Fibroblast of the conjunctiva (primary cell): ENCODE results near the gene EMP3.

ENCODE experiments used
- DNase-seq: peaks from one replicate; pipeline ENCODE4 v3.0.0-alpha.2; 2010; ENCODE audit warnings: low read depth

EMP3 gene

GRCh38 chr19:48318286-48318987 is 6.9 kb upstream of the EMP3 start:
- no peak for DNase-seq

DNA sequence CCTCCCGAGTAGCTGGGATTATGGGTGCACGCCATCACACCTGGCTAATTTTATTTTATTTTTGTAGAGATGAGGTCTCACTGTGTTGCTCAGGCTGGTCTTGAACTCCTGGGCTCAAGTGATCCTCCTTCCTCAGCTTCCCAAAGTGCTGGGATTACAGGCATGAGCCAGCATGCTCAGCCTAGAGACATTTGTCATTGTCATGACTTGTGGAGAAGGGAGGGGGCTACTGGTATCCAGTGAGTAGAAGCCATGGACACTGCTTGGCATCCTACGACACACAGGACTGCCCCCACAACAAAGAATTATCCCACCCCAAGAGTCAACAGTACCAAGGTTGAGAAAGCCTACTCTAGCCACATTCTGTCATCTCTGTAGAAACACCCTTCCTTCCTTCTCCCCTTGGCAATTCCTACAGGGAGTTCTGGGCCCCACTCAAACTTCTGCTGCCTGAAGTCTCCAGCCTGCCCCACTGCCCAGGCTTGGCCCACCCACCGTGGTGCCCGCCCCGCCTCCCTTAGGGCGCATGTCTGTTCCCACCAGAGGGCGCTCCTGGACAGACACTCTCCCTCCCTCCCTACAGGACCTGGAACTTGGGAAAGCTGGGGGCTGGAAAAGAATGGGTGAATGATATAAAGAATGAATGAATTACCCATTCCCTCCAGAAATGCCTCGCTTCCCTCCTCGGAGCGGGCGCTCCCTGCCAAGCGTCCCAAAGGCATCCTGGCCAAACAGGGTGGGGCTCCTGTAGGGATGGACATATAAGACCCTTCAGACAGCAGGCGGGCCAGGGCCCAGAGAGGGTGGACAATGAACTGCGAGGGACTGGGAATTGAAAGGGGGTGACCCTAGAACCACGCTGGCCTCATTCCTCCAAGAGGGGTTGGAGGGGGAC is 5.5 kb upstream of the EMP3 start:
- DNase-seq, result peak; percentile 58

GRCh38 chr19:48321372-48321621 is 4.1 kb upstream of the EMP3 start:
- peak; percentile 81 for DNase-seq

DNA sequence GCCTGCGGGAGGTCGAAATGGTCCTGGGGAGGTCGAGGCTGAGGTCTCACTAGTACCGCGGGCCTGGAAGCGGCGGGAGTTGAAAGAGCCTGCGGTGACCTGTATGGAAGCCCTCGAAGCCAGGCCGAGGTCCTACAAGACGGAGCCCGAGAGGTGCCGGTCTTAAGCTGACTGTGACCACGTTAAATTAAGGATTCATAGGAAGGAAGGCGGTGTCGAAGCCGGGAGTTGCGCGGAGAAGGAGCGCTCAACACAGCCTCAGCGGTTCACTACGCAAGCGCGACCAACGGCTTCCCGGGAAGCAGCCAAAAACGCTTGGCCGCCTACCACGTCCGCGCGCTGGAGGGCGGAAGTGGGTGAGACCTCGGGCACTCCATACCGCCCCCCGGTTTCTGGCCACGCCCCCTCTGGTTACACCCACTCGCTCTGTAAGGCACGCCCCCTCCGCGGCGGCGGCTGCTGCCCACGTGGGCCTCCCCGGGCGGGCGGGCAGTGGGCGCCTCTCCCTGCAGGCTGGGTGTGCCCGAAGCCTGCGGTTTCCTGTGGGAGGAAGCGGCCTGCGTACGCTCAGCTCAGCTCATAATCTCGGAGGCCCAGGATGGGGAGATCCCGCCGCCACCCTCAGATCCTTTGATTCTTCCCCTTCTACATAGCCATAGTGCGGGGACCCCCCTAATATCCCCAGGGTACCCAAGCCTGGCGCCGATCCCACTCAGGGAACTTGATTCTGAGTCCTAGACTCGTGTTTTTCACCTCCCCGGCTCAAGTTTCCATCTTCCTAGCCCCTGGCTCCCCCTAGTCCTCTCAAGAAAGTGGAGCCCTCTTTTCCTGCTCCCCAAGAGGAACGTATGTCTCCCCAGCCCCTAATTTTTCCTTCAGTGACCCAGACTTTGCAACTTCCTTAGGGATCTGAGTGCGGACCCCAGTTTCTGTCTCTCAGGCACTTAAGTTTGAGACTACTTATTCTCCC is 3.4 kb upstream of the EMP3 start:
- peak; percentile 99 for DNase-seq

DNA sequence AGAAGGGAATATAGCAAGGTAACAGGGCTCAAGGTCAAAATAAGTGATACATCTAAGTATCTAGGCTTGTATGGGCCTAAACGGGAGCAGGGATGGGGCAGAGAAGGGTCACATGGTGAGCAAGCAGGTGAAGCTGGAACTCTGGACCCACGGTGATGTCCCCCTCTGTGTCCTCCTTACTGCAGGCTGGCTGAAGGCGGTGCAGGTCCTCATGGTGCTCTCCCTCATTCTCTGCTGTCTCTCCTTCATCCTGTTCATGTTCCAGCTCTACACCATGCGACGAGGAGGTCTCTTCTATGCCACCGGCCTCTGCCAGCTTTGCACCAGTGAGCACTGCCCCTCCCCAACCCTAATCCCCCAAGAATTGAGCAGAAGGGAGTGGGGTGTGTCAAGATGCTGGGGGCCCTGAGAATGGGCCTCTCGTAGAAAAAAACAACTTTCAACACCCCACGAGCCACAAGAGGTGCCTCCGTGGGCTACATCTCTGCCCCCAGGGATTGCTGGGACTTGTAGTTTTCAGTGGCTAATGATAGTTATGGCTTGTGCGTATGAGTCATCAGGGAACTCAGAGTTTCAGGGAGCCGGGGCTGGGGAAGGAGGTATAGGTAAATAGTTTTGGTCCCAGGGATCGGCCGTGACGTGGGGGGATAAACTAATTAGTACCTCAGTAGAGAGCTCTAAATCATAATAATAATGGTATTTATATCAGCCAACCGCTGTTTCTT is 4.0 kb downstream of the EMP3 start:
- no peak for DNase-seq

- no peak for DNase-seq
Observed at GRCh38 chr19:48330012-48330681, 4.8 kb downstream of the EMP3 start.

GRCh38 chr19:48332351-48332661 is 7.0 kb downstream of the EMP3 start:
- DNase-seq, result no peak

- peak; percentile 98 for DNase-seq
Observed at GRCh38 chr19:48332662-48333466, 7.5 kb downstream of the EMP3 start.

DNA sequence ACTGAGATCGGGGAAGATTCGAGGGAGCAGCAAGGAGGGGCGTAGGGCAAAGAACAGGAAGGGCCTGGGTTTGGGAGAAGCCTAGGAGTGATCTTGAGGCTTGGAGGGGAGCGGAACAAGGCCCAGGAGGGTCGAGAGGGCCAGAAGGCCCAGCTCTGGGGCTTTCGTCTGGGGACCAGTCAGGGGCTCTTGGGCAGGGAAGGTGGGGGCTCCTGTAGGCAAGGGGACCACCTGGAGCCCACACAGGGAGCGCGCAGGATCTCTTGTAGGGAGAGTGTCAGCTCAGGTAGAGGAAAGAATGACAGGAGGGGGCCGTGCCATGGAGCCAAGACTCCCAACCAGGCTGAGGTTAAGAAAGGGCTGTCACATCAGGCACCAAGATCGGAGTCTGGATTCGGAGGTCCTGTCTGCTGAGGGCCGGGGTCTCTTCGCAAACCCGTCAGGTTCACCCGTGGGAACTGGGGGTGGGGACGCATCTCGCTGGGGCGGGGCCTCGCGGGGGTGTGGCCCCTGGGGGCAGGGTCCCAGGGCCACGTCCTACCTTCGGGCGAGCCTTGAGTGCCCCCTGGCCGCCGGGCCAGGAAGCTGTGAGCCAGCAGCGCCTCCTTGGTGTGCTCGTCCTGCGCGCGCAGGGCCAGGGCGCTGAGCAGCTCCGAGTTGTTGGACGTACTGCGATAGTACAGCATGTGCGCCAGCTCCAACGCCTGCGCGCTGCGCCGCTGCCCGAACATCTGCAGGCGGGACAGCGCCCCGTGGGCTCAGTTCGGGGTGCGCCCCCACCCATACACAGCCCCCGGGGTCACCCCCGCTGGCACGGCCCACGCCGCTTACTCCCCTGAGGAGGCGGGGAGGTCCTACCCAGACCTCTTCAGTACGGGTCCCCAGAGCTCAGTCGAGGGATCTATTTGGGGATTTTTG is 8.4 kb downstream of the EMP3 start:
- DNase-seq, result peak; percentile 92

DNA sequence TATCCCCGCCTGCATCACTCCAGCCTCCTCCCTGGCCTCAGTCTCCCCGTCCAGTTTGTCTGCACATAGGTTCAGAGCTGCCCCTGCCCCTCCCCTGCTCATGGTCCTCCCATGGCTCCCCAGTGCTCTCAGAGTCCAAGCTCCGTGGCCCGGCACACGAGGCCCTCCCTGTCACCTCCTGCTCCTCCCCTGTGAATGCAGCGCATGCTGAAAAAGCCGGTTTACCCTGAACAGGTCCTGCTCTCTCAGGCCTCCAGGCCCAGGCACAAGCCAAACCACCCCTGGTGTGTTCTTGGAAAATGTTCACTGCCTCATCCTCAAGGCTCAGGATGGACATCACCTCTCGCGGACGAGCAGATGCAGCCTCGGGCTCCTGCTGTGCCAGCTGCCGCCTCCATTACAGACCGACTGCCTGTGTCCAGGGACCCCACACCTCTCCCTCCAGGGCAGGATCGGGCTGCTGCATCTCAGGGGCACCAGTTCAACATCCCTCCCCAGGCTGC is 13.0 kb downstream of the EMP3 start:
- no peak for DNase-seq

DNA sequence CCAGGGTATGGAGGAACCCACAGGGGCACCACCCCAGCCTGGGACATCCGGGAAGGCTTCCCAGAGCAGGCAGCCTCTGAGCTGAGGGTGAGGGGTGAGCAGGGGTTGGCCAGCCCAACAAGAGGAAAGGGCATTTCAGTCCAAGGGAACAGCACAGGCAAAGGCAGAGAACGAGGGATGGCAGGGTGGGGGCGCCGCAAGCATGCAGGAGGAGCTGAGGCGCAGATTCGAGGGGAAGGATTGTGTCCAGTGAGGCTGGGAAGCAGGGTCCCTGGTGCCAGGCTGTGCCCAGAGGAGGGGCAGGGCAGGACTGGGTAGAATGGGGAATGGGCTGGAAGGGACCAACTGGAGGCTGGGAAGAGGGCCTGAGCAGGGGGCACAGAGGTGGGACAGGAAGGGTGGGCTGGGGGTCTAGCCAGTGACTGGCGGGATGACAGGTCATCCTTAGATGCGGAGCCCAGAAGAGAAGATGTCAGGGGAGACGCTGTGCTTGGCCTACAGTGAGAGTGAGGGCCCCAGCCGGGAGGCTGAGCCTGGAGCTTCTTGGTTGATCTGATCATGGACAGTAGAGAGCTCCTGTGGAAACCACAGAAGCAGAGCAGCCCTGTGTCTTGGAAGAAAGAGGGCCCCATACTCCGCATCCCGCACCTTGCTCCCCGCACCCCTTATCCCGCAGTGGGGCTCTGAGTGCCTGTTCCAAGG is 13.6 kb downstream of the EMP3 start:
- DNase-seq, result no peak

- DNase-seq, result no peak
Observed at GRCh38 chr19:48340995-48341394, 15.6 kb downstream of the EMP3 start.

DNA sequence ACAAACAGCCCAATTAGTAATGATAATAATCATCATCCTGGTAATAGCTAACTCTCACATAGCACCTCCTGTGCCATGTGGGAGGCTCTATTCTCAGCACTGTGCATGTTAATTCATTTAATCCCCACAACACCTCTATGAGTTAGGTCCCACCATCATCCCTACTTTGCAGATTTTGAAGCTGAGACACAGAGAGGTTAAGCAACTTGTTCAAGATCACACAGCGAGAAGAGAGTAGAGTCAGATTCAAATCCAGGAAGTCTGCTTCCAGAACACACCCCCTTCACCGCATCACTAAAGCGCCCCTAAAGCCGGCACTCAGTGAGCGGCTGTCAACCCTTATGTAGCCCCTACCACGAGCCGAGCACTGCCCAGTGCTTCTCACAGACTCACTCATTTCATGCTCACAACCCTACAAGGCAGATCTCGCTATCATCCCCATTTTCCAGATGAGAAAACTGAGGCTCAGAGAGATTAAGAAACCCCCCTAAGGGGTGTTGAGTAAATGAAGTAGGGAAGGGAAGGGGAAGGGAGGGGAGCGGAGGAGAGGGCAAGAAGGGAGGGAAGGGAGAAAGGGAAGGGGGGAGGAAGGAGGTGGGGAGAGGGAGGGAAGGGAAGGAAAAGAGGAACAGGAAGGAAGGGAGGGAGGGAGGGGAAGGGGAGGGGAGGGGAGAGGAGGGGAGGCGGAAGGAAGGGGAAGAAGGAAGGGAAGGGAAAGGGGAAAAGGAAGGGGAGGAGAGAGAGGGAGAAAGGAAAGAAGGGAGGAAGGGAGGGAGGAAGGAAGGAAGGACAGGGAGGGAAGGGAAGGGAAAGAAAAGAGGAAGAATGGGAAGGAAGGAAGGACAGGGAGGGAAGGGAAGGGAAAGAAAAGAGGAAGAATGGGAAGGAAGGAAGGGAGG is 16.4 kb downstream of the EMP3 start:
- no peak for DNase-seq

DNA sequence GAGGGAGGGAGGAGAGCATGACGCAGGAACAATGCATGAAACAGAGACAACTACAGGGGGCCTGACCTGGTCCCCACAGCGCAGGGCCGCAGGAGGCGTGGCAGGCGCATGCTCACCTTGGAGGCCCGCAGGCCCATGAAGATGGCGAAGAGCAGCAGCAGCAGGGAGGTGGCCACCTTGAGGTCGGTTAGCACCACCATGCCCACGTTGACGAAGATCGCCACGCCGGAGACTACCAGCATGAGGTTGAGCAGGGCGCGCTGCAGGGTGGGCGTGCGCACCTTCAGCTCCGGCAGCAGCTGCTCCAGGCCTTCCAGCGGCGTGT is 17.0 kb downstream of the EMP3 start:
- no peak for DNase-seq

DNA sequence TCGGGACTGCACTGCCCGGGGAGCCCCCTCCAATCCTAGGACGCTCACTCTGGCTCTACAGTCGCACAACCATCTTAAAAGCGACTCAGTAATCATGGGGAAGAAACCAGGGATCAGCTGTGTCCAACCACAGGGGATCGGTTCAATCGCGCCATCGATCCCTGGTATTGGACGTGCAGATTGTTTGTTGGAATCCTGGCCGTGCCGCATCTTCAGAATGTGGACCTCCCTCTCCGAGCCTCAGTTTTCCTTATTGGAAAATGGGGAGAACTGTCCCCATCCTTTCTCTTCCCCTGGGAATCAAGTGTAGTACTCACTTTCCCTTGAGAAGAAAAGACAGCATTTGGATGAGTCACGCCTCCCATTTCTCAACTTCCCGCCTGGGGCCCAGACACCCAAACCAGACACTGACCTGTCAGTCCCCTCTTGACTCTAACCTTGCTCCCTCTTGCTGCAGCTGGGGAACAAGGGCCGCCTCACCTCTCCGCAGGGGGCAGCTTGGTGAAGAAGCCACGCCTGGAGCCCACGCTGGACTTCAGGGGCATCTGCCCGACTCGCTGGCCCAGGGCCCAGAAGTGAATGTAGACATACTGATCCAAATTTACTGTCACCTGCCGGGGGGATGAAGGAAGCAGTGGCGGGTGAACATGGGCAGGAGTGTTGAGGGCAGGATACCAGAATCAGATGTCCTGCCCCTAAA is 17.6 kb downstream of the EMP3 start:
- DNase-seq, result no peak

GRCh38 chr19:48344892-48345291 is 19.5 kb downstream of the EMP3 start:
- no peak for DNase-seq

DNA sequence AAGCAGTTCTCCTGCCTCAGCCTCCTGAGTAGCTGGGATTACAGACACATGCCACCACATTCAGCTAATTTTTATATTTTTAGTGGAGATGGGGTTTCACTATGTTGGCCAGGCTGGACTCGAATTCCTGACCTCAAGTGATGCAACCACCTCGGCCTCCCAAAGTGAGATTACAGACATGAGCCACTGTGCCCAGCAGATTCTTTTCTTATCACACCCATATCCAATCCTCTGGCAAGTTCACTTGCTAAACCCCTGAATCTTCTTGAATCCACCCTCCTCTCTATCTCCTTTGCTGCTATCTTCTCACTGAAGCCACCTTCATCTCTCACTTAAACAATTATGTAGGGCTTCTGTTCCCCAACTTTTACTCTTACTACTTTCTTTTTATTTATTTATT is 20.8 kb downstream of the EMP3 start:
- no peak for DNase-seq
